D721Med (cell line): ENCODE results near the gene GTF3C5.

ENCODE experiments used
- DNase-seq: peaks from one replicate; pipeline ENCODE4 v3.0.0; 2011; ENCODE audit warnings: low spot score; ENCODE audit not compliant: insufficient read length
- FAIRE-seq: peaks from 2 replicates; lab custom pipeline; 2011; peaks lifted over from hg19 to GRCh38; lab: Jason Lieb, UNC
- CTCF ChIP-seq: IDR thresholded peaks from 2 replicates; pipeline ENCODE4 v1.5.1; 2012; ENCODE audit warnings: mild to moderate bottlenecking, control low read depth; ENCODE audit not compliant: insufficient read depth; ENCODE audit errors: missing control alignments

Gene GTF3C5

GRCh38 chr9:133094842-133095393, 64.1 kb downstream of the GTF3C5 start:
- no peak for DNase-seq
- no peak for FAIRE-seq
- TF ChIP-seq CTCF = no peak

- DNase-seq (no peak), FAIRE-seq (no peak)
- TF ChIP-seq CTCF = no peak
Observed at GRCh38 chr9:133098104-133098754, 67.4 kb downstream of the GTF3C5 start.

GRCh38 chr9:133098871-133099270, 68.1 kb downstream of the GTF3C5 start:
- DNase-seq (no peak), FAIRE-seq (no peak)
- no peak for TF ChIP-seq CTCF

GRCh38 chr9:133099726-133100505, 69.1 kb downstream of the GTF3C5 start:
- DNase-seq (no peak), FAIRE-seq (no peak)
- TF ChIP-seq CTCF = no peak

GRCh38 chr9:133100506-133101355, 69.9 kb downstream of the GTF3C5 start:
- TF ChIP-seq CTCF = no peak
- DNase-seq (no peak), FAIRE-seq (no peak)

- no peak for TF ChIP-seq CTCF
- FAIRE-seq (no peak), DNase-seq (no peak)
Observed at GRCh38 chr9:133101356-133102189, 70.8 kb downstream of the GTF3C5 start.
